Left lung (tissue), 10 donors: ENCODE data around the gene GNPTAB. TPM values are rescaled to one million over a fixed set of nuclear protein-coding genes. Genes with fewer than 3 reads are reported as not detected.

ENCODE experiments used
- ATAC-seq: fragments of 200-7000 bp; cut with Tn5 transposase; one replicate; pipeline ENCODE4 v1.9.1; 2020; ENCODE audit warnings: moderate library complexity
- DNase-seq, 4 donors: peaks; one replicate each; pipeline ENCODE4 v3.0.0-alpha.2; 2013 to 2020
- H3K27ac ChIP-seq, 2 donors: fragments of 200-600 bp; sonication (generic) in 1 of 2; one replicate each; pipeline versions ENCODE4 v1.5.0 to v1.8.0; 2020 to 2021
- H3K27me3 ChIP-seq, 2 donors: fragments of 200-600 bp; sonication (generic) in 1 of 2; one replicate each; pipeline versions ENCODE4 v1.5.0 to v1.8.0; 2020 to 2021
- H3K36me3 ChIP-seq, 2 donors: fragments of 200-600 bp; sonication (generic) in 1 of 2; one replicate each; pipeline versions ENCODE4 v1.5.0 to v1.8.0; 2020 to 2021
- H3K4me1 ChIP-seq, 2 donors: fragments of 200-600 bp; one replicate each; pipeline ENCODE4 v1.8.0; 2021
- H3K4me3 ChIP-seq, 2 donors: fragments of 200-600 bp; sonication (generic) in 1 of 2; one replicate each; pipeline versions ENCODE4 v1.5.0 to v1.8.0; 2020 to 2021; ENCODE audit warnings: mild to moderate bottlenecking in 1 of 2
- H3K9me3 ChIP-seq, 2 donors: fragments of 200-600 bp; sonication (generic) in 1 of 2; one replicate each; pipeline versions ENCODE4 v1.5.0 to v1.8.0; 2020 to 2021
- intact Hi-C, 2 donors: fragments of 100-400 bp; cut with DNase I; formaldehyde crosslinking; loops; one replicate each; pipeline versions ENCODE4 v1.11.2 to v1.14.2; 2022
- polyA plus RNA-seq, 6 donors: library from polyadenylated mRNA; unstranded; fragments of 120-200 nt; gene quantifications; one replicate each; pipeline ENCODE4 v1.2.1, GENCODE V29; 2013; ENCODE audit not compliant: insufficient read length in 6 of 6
- total RNA-seq, 2 donors: library from RNA; stranded (reverse); fragmentation: NEBNext Ultra II Directional; extraction: Animal tissue kit (Norgen Biotek cat#: 25700); gene quantifications; one replicate each; pipeline ENCODE4 v1.2.1, GENCODE V29; 2021
- TF ChIP-seq, protein P1 (sequence below), 2 donors: fragments of 200-600 bp; sonication (generic) in 1 of 2; IDR thresholded peaks; one replicate each; pipeline versions ENCODE4 v1.5.0 to v1.8.0; 2021; ENCODE audit warnings: antibody characterized with exemption in 2 of 2
- donor health status: DM: no; HTN: yes; CAD: no.
- donor health status: DM: no; HTN: no; CAD: no.

Gene GNPTAB
- total and polyA plus RNA-seq, 8 donors = 42.7 to 68.9 (median 51.4) TPM

DNA sequence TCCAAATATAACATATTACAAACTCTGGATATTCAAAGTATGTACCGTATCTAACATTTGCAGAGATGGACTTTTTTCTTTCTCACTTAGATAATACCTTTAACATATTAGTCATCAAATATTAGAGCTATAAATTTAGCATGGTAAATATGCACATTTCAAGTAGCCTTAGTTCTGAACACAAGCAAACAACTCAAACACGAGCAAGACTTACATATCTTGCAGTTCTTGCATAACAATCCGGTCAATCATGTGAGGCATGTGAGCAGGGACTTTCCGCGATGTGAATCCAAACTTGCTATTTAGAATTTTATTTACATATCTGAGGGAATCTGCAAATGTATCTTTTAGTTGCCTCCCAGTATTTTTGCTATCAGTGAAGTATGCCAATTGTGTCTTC lies 69.4 kb downstream of the GNPTAB start:
- Histone ChIP-seq H3K36me3 (peaks cover 0 to 52% of the 10 kb centered on the region in 2 donors), H3K27me3 (no peaks in the 10 kb centered on the region), H3K9me3 (no peaks in the 10 kb centered on the region), H3K4me1 (peaks cover 6 to 23% of the 10 kb centered on the region in 2 donors), H3K4me3 (no peak overlapping the region), H3K27ac (peak overlapping the region in 1 of 2 donors; percentile 45)
- intact Hi-C loops = no loop called here
- TF ChIP-seq, protein P1, sequence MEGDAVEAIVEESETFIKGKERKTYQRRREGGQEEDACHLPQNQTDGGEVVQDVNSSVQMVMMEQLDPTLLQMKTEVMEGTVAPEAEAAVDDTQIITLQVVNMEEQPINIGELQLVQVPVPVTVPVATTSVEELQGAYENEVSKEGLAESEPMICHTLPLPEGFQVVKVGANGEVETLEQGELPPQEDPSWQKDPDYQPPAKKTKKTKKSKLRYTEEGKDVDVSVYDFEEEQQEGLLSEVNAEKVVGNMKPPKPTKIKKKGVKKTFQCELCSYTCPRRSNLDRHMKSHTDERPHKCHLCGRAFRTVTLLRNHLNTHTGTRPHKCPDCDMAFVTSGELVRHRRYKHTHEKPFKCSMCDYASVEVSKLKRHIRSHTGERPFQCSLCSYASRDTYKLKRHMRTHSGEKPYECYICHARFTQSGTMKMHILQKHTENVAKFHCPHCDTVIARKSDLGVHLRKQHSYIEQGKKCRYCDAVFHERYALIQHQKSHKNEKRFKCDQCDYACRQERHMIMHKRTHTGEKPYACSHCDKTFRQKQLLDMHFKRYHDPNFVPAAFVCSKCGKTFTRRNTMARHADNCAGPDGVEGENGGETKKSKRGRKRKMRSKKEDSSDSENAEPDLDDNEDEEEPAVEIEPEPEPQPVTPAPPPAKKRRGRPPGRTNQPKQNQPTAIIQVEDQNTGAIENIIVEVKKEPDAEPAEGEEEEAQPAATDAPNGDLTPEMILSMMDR (IDR thresholded peaks at IDR 0.05) = no peak
- ATAC-seq = peak; percentile 47
- no peak for DNase-seq

DNA sequence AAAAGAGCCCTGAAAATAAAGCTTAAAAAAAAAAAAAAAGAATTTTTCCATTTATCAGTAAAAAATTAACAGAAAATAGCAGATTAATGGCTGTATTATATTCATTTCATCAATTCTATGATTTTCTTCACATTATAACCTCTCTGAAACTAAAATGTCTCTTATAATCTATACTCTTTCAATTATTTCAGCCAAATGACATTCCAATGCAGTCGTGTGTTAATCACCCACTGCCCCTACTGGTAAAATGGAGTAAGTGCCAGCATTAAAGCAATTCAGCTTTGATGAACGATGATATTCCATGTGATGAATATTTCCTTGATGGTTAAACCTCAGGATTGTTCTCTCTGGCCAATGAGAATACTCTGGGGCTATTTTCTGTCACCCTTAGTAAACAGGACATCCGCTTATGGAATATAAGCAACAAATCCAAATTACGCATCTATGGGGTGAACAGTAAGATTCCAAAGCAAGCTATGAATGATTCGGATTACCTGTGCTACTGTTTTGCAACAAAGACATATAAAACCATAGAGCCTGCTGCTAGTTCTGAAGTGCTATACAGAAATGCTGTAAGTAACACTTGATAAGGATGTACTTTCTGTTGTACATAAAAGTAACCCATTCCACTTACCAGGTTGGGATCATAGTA lies 71.2 kb downstream of the GNPTAB start:
- Histone ChIP-seq H3K36me3 (peaks cover 0 to 69% of the 10 kb centered on the region in 2 donors), H3K4me3 (no peak overlapping the region), H3K27ac (no peak overlapping the region), H3K9me3 (no peaks in the 10 kb centered on the region), H3K27me3 (no peaks in the 10 kb centered on the region), H3K4me1 (peaks cover 6 to 23% of the 10 kb centered on the region in 2 donors)
- DNase-seq (peak in 2 of 4 donors; percentile 9 to 28), ATAC-seq (peak; percentile 47)
- intact Hi-C loops = no loop called here
- TF ChIP-seq, protein P1 (IDR thresholded peaks at IDR 0.05) = peak; percentile 65 to 76

DNA sequence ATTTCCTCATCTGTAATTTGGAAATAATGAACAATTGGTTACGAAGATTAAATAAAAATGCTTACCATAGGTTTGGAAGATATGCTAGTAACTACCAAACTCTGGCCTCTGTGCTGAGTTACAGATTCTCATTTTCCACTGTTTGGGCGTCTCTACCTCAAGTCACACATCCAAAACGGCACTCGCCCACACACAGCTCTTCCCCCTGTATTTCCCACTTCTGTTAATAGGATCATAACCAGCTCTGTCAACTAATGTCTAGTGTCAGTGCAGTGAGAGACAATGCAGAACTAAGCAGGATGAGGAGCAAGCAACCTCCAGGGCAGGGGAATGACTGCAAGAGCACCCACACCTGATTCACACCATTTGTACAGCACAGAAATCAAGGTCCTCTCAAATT lies 80.6 kb downstream of the GNPTAB start:
- H3K4me3 ChIP-seq = no peak overlapping the region
- no peaks in the 10 kb centered on the region for H3K9me3 ChIP-seq
- peaks cover 0 to 90% of the 10 kb centered on the region in 2 donors for H3K36me3 ChIP-seq
- H3K27me3 ChIP-seq = no peaks in the 10 kb centered on the region
- H3K4me1 ChIP-seq = peaks cover 0 to 9% of the 10 kb centered on the region in 2 donors
- intact Hi-C loops = no loop called here
- DNase-seq = no peak
- no peak overlapping the region for H3K27ac ChIP-seq
- TF ChIP-seq, protein P1 (IDR thresholded peaks at IDR 0.05) = no peak
- ATAC-seq = no peak

DNA sequence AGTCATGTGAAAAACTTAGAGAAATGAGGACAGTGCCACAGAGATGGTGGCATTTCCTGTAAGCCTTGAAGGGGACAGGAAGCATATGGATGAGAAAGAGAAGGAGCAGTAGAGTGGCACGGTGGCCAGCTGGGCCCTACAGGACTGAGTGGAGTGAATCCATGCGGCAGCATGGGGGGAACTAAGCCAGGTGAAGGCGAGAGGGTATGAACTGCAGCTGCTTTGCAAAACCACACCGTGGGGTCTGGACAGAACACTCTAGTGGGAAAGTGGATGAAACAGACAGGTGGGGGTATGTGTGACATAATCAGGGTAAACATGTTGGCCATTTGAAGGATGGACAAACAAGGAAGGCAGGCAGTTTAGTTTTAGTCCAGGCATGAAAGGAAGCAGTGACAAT lies 81.1 kb downstream of the GNPTAB start:
- TF ChIP-seq, protein P1 (IDR thresholded peaks at IDR 0.05) = no peak
- Histone ChIP-seq H3K4me3 (no peak overlapping the region), H3K9me3 (no peaks in the 10 kb centered on the region), H3K27me3 (no peaks in the 10 kb centered on the region), H3K27ac (no peak overlapping the region), H3K36me3 (peaks cover 0 to 92% of the 10 kb centered on the region in 2 donors), H3K4me1 (peaks cover 0 to 9% of the 10 kb centered on the region in 2 donors)
- intact Hi-C loops = no loop called here
- DNase-seq = no peak
- no peak for ATAC-seq

DNA sequence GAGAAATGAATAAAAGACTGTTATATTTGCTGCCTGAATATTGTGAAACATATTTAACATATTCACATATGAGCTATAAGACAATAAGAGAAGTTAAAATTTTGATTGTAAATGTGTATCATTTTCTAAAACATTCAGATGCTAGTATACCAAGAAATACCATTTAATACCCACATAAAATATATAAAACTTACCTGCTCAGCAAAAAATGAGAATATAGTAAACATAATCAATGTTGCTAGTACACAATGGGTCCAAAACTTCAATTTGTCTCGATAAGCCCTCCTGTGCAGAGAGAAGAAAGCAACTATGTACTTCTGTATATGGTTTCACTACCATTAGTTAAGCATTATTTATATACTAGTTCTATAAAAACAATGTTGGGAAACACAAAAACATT lies 81.9 kb downstream of the GNPTAB start:
- no peaks in the 10 kb centered on the region for H3K9me3 ChIP-seq
- no peaks in the 10 kb centered on the region for H3K27me3 ChIP-seq
- intact Hi-C loops = no loop called here
- TF ChIP-seq, protein P1 (IDR thresholded peaks at IDR 0.05) = no peak
- ATAC-seq (no peak), DNase-seq (no peak)
- no peak overlapping the region for H3K27ac ChIP-seq
- peaks cover 0 to 92% of the 10 kb centered on the region in 2 donors for H3K36me3 ChIP-seq
- no peak overlapping the region for H3K4me3 ChIP-seq
- H3K4me1 ChIP-seq = peaks cover 0 to 9% of the 10 kb centered on the region in 2 donors
